GM21360 (cell line): ENCODE data around the gene CDS2.

Source experiments
- ATAC-seq: cut with Tn5 transposase; IDR thresholded peaks from one replicate; pipeline ENCODE4 v1.9.1; 2021; ENCODE audit warnings: mild to moderate bottlenecking, moderate library complexity; ENCODE audit not compliant: unreplicated experiment

The CDS2 gene

GRCh38 chr20:5178046-5178445 lies 51.2 kb downstream of the CDS2 start:
- no peak for ATAC-seq

- no peak for ATAC-seq
Observed at GRCh38 chr20:5180421-5180820, 53.6 kb downstream of the CDS2 start.

- no peak for ATAC-seq
Observed at GRCh38 chr20:5180933-5181332, 54.1 kb downstream of the CDS2 start.

- no peak for ATAC-seq
Observed at GRCh38 chr20:5181492-5181891, 54.7 kb downstream of the CDS2 start.

- ATAC-seq = no peak
Observed at GRCh38 chr20:5181958-5182357, 55.1 kb downstream of the CDS2 start.

GRCh38 chr20:5182615-5183254 lies 55.9 kb downstream of the CDS2 start:
- ATAC-seq = no peak

- no peak for ATAC-seq
Observed at GRCh38 chr20:5183731-5184474, 57.1 kb downstream of the CDS2 start.

GRCh38 chr20:5184684-5185083 lies 57.9 kb downstream of the CDS2 start:
- ATAC-seq = no peak

GRCh38 chr20:5187122-5187521 lies 60.3 kb downstream of the CDS2 start:
- ATAC-seq = no peak

- ATAC-seq = no peak
Observed at GRCh38 chr20:5188736-5189135, 61.9 kb downstream of the CDS2 start.

- no peak for ATAC-seq
Observed at GRCh38 chr20:5189917-5190316, 63.1 kb downstream of the CDS2 start.

GRCh38 chr20:5190444-5190843 lies 63.6 kb downstream of the CDS2 start:
- ATAC-seq = no peak

- ATAC-seq = no peak
Observed at GRCh38 chr20:5191829-5192569, 65.2 kb downstream of the CDS2 start.

GRCh38 chr20:5192570-5193431 lies 66.0 kb downstream of the CDS2 start:
- ATAC-seq = peak; percentile 48

- ATAC-seq = no peak
Observed at GRCh38 chr20:5195655-5196054, 68.8 kb downstream of the CDS2 start.

GRCh38 chr20:5196149-5196548 lies 69.3 kb downstream of the CDS2 start:
- no peak for ATAC-seq

GRCh38 chr20:5197270-5197827 lies 70.5 kb downstream of the CDS2 start:
- ATAC-seq = no peak

- no peak for ATAC-seq
Observed at GRCh38 chr20:5197847-5198650, 71.2 kb downstream of the CDS2 start.

GRCh38 chr20:5198651-5198924 lies 71.8 kb downstream of the CDS2 start:
- ATAC-seq = no peak

- no peak for ATAC-seq
Observed at GRCh38 chr20:5203380-5203779, 76.6 kb downstream of the CDS2 start.
